ENCODE results near the gene PSTPIP2. TPM values are rescaled to one million over a fixed set of nuclear protein-coding genes. Genes with fewer than 3 reads are reported as not detected.
A peak's percentile ranks its signal among the peaks of the same experiment; 100 is the strongest.

Gene PSTPIP2
- total and polyA plus RNA-seq, 2 of the 8 experiments (the other 6 are each of a cell fraction or from before 2014, with no cell fraction given): 1.8 to 2.4 TPM

DNA sequence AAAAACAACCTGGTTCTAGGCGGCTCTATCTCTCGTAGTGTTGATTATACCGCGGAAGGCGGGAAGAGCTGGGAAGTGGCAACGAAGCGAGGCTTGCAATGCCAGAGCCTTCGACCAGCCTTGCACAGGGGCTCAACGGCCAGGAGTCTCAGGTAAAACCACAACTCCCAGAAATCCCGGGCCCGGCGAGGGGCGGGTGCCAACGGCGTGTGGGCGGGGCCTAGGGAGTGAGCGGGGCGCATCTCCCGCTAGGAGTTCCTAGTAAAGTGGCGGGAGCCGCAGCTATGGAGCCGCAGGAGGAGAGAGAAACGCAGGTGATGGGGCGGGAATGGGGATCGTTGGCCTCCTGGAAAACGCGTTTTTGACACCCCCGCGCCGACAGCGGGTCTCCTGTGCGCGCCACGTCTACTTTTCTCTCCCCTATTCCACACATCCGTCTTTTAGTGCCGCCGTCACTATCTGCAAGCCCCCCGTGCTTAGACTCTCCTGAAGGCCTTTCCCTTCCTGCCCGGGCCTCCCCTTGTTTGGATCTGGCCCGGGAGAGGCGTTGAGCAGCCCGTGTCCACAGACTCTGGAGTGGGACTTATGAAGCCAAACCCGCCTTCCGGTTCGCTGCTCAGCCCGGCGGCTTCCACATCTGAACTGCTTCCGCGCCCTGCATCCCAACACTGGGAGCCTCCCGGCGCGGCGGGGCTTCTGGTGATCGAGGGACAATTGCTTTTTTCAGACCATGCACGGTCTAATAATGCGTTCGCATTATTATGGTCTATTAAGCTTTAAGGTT lies 32.3 kb upstream of the PSTPIP2 start, which contains the start of gene HAUS1 (continued):
- TF ChIP-seq KDM5A (IDR thresholded peaks at IDR 0.05; ENCODE audit: low read length): no peak
- peak; percentile 83 for TF ChIP-seq SAP30 (IDR thresholded peaks at IDR 0.05; ENCODE audit: insufficient read depth, insufficient replicate concordance, low read length)
- peak; percentile 70 for TF ChIP-seq YY1 (IDR thresholded peaks at IDR 0.05; ENCODE audit: low read depth, low read length)
- TF ChIP-seq CEBPB (IDR thresholded peaks at IDR 0.05; ENCODE audit: low read depth, low read length): no peak
- TF ChIP-seq RBBP5 (IDR thresholded peaks at IDR 0.05; ENCODE audit: borderline replicate concordance, low read depth, low read length): peak; percentile 93
- no peak for TF ChIP-seq CHD7 (IDR thresholded peaks at IDR 0.05; ENCODE audit: insufficient replicate concordance, low read length)
- TF ChIP-seq POLR2A (IDR thresholded peaks at IDR 0.05; ENCODE audit: control extremely low read depth in 1 of 2, low read depth in 2 of 2, low read length in 2 of 2): peak; percentile 83 to 95
- peak; percentile 88 for TF ChIP-seq POLR2AphosphoS5 (IDR thresholded peaks at IDR 0.05; ENCODE audit: low read depth, low read length)
- no peak for TF ChIP-seq ZNF274 (IDR thresholded peaks at IDR 0.05; ENCODE audit: borderline replicate concordance, extremely low read depth, low read length)
